Measurements from ENCODE around the gene KCNQ2.

Gene KCNQ2

DNA sequence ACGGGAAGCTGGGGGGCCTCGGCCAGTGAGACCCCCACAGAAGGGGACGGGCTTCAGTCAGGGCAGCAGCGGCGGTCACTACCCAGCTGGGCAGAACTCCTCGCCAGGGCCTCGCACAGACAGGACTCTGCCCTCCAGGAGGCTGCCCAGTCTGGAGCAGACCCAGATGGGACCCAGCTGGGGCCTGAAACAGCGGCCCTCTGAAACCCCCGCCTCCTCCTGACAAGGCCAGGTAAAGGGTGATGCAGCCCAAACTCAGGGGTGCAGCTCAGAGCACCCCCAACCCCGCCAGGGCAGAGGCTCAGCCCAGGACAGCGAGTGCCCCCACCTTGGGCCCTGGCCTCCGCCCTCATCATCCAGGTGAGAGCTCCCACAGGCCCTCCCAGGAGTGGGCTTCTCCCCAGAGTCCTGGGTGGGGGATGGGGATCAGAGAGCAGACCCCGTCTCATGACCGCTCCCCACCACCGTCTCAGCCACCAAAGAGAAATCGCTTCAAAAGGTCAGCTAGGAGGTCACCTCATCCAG is 24.2 kb upstream of the KCNQ2 start:
- WGBS (ENCODE audit: extremely low coverage, insufficient coverage, low lambda C conversion rate): no CpG with 5 or more reads among the region's 16 CpGs
- H3K4me3 ChIP-seq (ENCODE audit: low read length): no peak overlapping the region
- DNase-seq: no peak

DNA sequence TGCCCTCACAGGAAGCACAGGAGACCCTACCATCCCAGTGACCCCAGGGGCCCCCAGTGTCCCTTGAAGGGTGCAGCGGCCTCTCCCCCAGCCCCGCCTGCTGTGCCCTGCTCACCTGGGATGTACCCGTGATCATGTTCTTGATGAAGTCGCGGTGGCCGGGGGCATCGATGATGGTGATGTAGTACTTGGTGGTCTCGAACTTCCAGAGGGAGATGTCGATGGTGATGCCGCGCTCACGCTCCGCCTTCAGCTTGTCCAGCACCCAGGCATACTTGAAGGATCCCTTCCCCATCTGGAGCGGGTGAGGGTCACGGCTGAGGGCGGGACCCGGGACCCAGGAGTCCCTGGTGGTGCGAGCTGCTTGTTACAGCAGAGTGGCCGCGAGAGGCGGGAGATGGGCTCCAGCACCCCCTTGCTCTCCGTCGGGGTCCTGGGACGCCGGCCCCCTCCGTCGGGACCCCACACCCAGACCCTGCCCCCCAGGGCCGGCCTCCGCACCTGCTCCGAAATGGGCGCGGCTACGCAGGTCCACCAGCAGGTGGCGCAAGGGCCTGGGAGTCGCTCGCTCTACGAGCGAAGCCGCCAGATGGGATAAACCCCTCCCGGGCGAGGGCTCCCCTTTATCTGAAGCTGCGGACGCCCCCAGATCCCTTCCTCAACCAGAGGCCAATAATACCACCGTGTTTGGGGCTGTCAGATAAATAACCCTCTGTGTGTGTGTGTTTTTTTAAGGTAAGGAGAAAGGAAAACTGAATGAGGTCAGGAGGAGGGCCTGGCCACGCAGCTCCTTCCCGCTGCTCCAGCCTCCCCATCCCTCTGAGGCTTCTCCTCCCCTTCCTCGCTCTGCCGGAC is 23.5 kb upstream of the KCNQ2 start:
- H4K5ac ChIP-seq (ENCODE audit: low read length): no peak overlapping the region
- H3K79me1 ChIP-seq (ENCODE audit: low read length): no peaks in the 10 kb centered on the region
- no peak overlapping the region for H3K23ac ChIP-seq (ENCODE audit: low read length)
- no peak overlapping the region for H3K9ac ChIP-seq (ENCODE audit: low read length)
- no peaks in the 10 kb centered on the region for H3K79me2 ChIP-seq (ENCODE audit: control insufficient read depth, insufficient read depth, low read length)
- peak overlapping the region; percentile 34 for H3K56ac ChIP-seq (ENCODE audit: low read length)
- DNase-seq: peak; percentile 53
- peak overlapping the region; percentile 46 for H3K4me2 ChIP-seq (ENCODE audit: low read length)
- H3K4ac ChIP-seq (ENCODE audit: low read depth, low read length): no peak overlapping the region
- peaks cover 2% of the 10 kb centered on the region for H3K27me3 ChIP-seq (ENCODE audit: insufficient read depth, low read length, poor library complexity)
- H3K36me3 ChIP-seq (ENCODE audit: control insufficient read depth, insufficient read depth, low read length): no peaks in the 10 kb centered on the region
- no peak overlapping the region for H2BK5ac ChIP-seq (ENCODE audit: low read length)
- no peak overlapping the region for H2BK120ac ChIP-seq (ENCODE audit: low read depth, low read length)
- no peak overlapping the region for H2AK5ac ChIP-seq (ENCODE audit: low read length)
- no peaks in the 10 kb centered on the region for H3K4me1 ChIP-seq (ENCODE audit: control insufficient read depth, low read depth, low read length)
- WGBS (ENCODE audit: extremely low coverage, insufficient coverage, low lambda C conversion rate): no CpG with 5 or more reads among the region's 48 CpGs
- H3K4me3 ChIP-seq (ENCODE audit: low read length): no peak overlapping the region
- H3K18ac ChIP-seq (ENCODE audit: low read length): no peak overlapping the region
- no peak overlapping the region for H3K27ac ChIP-seq (ENCODE audit: low read depth, low read length)
- H4K8ac ChIP-seq (ENCODE audit: low read depth, low read length): no peak overlapping the region
- H2BK15ac ChIP-seq (replicated peaks; ENCODE audit: low read depth): no peak overlapping the region

More for the DNA sequence above, 24.2 kb upstream of the KCNQ2 start:
- Histone ChIP-seq H2BK5ac (ENCODE audit: low read length) (no peak overlapping the region), H4K8ac (ENCODE audit: low read depth, low read length) (no peak overlapping the region), H3K27me3 (ENCODE audit: insufficient read depth, low read length, poor library complexity) (peaks cover 2% of the 10 kb centered on the region), H3K36me3 (ENCODE audit: control insufficient read depth, insufficient read depth, low read length) (no peaks in the 10 kb centered on the region), H3K4me1 (ENCODE audit: control insufficient read depth, low read depth, low read length) (no peaks in the 10 kb centered on the region), H3K56ac (ENCODE audit: low read length) (no peak overlapping the region), H3K4me2 (ENCODE audit: low read length) (no peak overlapping the region), H3K79me1 (ENCODE audit: low read length) (no peaks in the 10 kb centered on the region), H4K5ac (ENCODE audit: low read length) (no peak overlapping the region), H3K79me2 (ENCODE audit: control insufficient read depth, insufficient read depth, low read length) (no peaks in the 10 kb centered on the region), H2BK120ac (ENCODE audit: low read depth, low read length) (no peak overlapping the region), H3K23ac (ENCODE audit: low read length) (no peak overlapping the region), H2BK15ac (replicated peaks; ENCODE audit: low read depth) (no peak overlapping the region), H3K18ac (ENCODE audit: low read length) (no peak overlapping the region), H2AK5ac (ENCODE audit: low read length) (no peak overlapping the region), H3K9ac (ENCODE audit: low read length) (no peak overlapping the region), H3K4ac (ENCODE audit: low read depth, low read length) (no peak overlapping the region), H3K27ac (ENCODE audit: low read depth, low read length) (no peak overlapping the region)

DNA sequence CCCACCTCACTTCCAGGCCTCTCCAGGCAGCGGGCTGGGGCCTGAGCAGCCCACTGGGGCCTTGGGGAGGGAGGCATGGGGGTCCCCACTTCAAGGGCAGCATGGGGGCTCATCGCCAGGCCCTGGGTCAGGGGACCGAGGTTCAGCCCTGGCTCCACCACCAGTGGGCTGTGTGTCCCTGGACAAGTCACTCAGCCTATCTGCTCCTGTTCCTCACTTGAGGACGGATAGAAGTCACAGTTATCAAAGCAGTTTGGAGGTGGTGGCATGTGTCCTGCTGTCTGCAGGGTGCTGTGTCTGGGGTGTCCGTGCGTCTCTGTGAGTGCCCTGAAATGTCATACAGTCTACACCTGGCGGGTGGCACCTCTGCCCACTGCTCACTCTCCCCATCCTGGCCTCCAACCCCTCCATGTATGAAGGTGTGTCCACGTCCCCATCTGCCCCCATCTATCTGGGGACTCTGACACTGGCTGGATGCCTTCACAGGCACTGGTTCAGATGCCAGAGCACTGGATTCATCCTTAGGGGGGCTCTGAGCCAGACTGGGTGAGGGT is 22.8 kb upstream of the KCNQ2 start:
- H3K4me2 ChIP-seq (ENCODE audit: low read length): no peak overlapping the region

DNA sequence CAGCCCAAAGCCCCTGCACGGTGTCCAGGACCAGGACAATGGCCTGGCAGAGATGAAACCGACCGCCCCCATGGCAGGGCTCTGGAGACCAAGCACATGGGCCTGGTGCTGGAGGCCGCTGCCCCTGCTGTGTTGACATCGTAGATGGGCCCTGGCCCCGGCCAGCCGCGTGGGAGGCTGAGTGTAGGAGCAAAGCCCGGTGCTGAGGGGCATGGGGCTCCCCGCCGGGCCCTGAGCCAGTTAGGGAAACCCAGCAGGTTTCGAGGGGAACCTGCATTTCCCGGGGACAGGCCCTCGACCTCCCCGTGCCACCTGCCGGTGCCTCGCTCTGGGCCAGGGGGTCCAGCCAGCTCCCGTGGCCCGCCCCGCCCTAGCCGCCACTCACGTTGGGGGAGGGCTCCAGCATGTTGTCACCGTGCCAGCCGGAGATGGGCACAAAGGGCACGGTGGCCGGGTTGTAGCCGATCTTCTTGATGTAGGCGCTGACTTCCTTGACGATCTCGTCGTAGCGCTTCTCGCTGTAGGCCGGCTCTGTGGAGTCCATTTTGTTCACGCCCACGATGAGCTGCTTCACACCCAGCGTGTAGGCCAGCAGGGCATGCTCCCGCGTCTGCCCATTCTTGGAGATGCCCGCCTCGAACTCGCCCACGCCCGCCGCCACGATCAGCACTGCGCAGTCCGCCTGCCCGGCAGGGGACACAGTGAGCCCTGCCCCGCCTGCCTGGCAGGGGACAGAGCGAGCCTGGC is 22.1 kb upstream of the KCNQ2 start:
- H2BK5ac ChIP-seq (ENCODE audit: low read length): no peak overlapping the region

More for the DNA sequence above, 22.8 kb upstream of the KCNQ2 start:
- H3K9ac ChIP-seq (ENCODE audit: low read length): no peak overlapping the region
- no peak overlapping the region for H3K4me3 ChIP-seq (ENCODE audit: low read length)
- no peak overlapping the region for H2AK5ac ChIP-seq (ENCODE audit: low read length)
- no peaks in the 10 kb centered on the region for H3K36me3 ChIP-seq (ENCODE audit: control insufficient read depth, insufficient read depth, low read length)
- no peaks in the 10 kb centered on the region for H3K79me1 ChIP-seq (ENCODE audit: low read length)
- no peak overlapping the region for H3K56ac ChIP-seq (ENCODE audit: low read length)
- no peak overlapping the region for H2BK120ac ChIP-seq (ENCODE audit: low read depth, low read length)
- no CpG with 5 or more reads among the region's 8 CpGs for WGBS (ENCODE audit: extremely low coverage, insufficient coverage, low lambda C conversion rate)
- no peak overlapping the region for H2BK5ac ChIP-seq (ENCODE audit: low read length)
- peaks cover 2% of the 10 kb centered on the region for H3K27me3 ChIP-seq (ENCODE audit: insufficient read depth, low read length, poor library complexity)
- no peaks in the 10 kb centered on the region for H3K79me2 ChIP-seq (ENCODE audit: control insufficient read depth, insufficient read depth, low read length)
- no peak overlapping the region for H4K5ac ChIP-seq (ENCODE audit: low read length)
- H2BK15ac ChIP-seq (replicated peaks; ENCODE audit: low read depth): no peak overlapping the region
- H3K4ac ChIP-seq (ENCODE audit: low read depth, low read length): no peak overlapping the region
- no peak overlapping the region for H4K8ac ChIP-seq (ENCODE audit: low read depth, low read length)
- no peak overlapping the region for H3K27ac ChIP-seq (ENCODE audit: low read depth, low read length)
- H3K18ac ChIP-seq (ENCODE audit: low read length): no peak overlapping the region
- no peak overlapping the region for H3K23ac ChIP-seq (ENCODE audit: low read length)
- no peak for DNase-seq
- H3K4me1 ChIP-seq (ENCODE audit: control insufficient read depth, low read depth, low read length): no peaks in the 10 kb centered on the region

GRCh38 chr20:63494084-63494419 is 21.6 kb upstream of the KCNQ2 start:
- H2BK120ac ChIP-seq (ENCODE audit: low read depth, low read length): no peak overlapping the region
- no peak overlapping the region for H3K18ac ChIP-seq (ENCODE audit: low read length)
- H3K27ac ChIP-seq (ENCODE audit: low read depth, low read length): no peak overlapping the region
- H2BK15ac ChIP-seq (replicated peaks; ENCODE audit: low read depth): no peak overlapping the region
- no peak for DNase-seq
- H3K9ac ChIP-seq (ENCODE audit: low read length): no peak overlapping the region
- H3K4me1 ChIP-seq (ENCODE audit: control insufficient read depth, low read depth, low read length): no peaks in the 10 kb centered on the region
- H3K4ac ChIP-seq (ENCODE audit: low read depth, low read length): no peak overlapping the region
- H4K5ac ChIP-seq (ENCODE audit: low read length): no peak overlapping the region
- peaks cover 4% of the 10 kb centered on the region for H3K27me3 ChIP-seq (ENCODE audit: insufficient read depth, low read length, poor library complexity)
- H3K4me3 ChIP-seq (ENCODE audit: low read length): no peak overlapping the region
- H3K56ac ChIP-seq (ENCODE audit: low read length): no peak overlapping the region
- no peak overlapping the region for H2AK5ac ChIP-seq (ENCODE audit: low read length)
- no peaks in the 10 kb centered on the region for H3K36me3 ChIP-seq (ENCODE audit: control insufficient read depth, insufficient read depth, low read length)
- no peak overlapping the region for H3K4me2 ChIP-seq (ENCODE audit: low read length)
- no peaks in the 10 kb centered on the region for H3K79me2 ChIP-seq (ENCODE audit: control insufficient read depth, insufficient read depth, low read length)
- H2BK5ac ChIP-seq (ENCODE audit: low read length): no peak overlapping the region
- H3K23ac ChIP-seq (ENCODE audit: low read length): no peak overlapping the region
- no CpG with 5 or more reads among the region's 7 CpGs for WGBS (ENCODE audit: extremely low coverage, insufficient coverage, low lambda C conversion rate)
- H4K8ac ChIP-seq (ENCODE audit: low read depth, low read length): no peak overlapping the region
- H3K79me1 ChIP-seq (ENCODE audit: low read length): no peaks in the 10 kb centered on the region

More for the DNA sequence above, 22.1 kb upstream of the KCNQ2 start:
- Histone ChIP-seq H2BK120ac (ENCODE audit: low read depth, low read length) (no peak overlapping the region), H3K56ac (ENCODE audit: low read length) (no peak overlapping the region), H3K4ac (ENCODE audit: low read depth, low read length) (no peak overlapping the region), H3K27ac (ENCODE audit: low read depth, low read length) (no peak overlapping the region), H4K5ac (ENCODE audit: low read length) (no peak overlapping the region), H3K4me1 (ENCODE audit: control insufficient read depth, low read depth, low read length) (no peaks in the 10 kb centered on the region), H3K36me3 (ENCODE audit: control insufficient read depth, insufficient read depth, low read length) (no peaks in the 10 kb centered on the region), H3K27me3 (ENCODE audit: insufficient read depth, low read length, poor library complexity) (peaks cover 2% of the 10 kb centered on the region), H3K18ac (ENCODE audit: low read length) (no peak overlapping the region), H4K8ac (ENCODE audit: low read depth, low read length) (no peak overlapping the region), H3K4me2 (ENCODE audit: low read length) (no peak overlapping the region), H3K79me2 (ENCODE audit: control insufficient read depth, insufficient read depth, low read length) (no peaks in the 10 kb centered on the region), H2AK5ac (ENCODE audit: low read length) (no peak overlapping the region), H3K9ac (ENCODE audit: low read length) (no peak overlapping the region), H3K79me1 (ENCODE audit: low read length) (no peaks in the 10 kb centered on the region), H2BK15ac (replicated peaks; ENCODE audit: low read depth) (no peak overlapping the region), H3K4me3 (ENCODE audit: low read length) (no peak overlapping the region), H3K23ac (ENCODE audit: low read length) (no peak overlapping the region)
- no CpG with 5 or more reads among the region's 51 CpGs for WGBS (ENCODE audit: extremely low coverage, insufficient coverage, low lambda C conversion rate)
- no peak for DNase-seq

Data from mesendoderm (in vitro differentiated cells).